Amniotic stem cell (primary cell): ENCODE measurements around the gene KRTAP5-2.
"Not testable (repeated sequence)": the region's sequence is repeated elsewhere in the genome, so short reads cannot be mapped to it uniquely, and the experiment has no call there.

ENCODE experiments used
- DNase-seq: peaks from one replicate; lab custom pipeline; 2025; lab: John Stamatoyannopoulos, UW

The KRTAP5-2 gene

GRCh38 chr11:1597994-1598380 lies at the start of gene KRTAP5-2:
Gene KRTAP5-2, minus strand, starts transcription at chr11:1598294. Its CDS starts 44 bp downstream, at chr11:1598250.
- no peak for DNase-seq

DNA sequence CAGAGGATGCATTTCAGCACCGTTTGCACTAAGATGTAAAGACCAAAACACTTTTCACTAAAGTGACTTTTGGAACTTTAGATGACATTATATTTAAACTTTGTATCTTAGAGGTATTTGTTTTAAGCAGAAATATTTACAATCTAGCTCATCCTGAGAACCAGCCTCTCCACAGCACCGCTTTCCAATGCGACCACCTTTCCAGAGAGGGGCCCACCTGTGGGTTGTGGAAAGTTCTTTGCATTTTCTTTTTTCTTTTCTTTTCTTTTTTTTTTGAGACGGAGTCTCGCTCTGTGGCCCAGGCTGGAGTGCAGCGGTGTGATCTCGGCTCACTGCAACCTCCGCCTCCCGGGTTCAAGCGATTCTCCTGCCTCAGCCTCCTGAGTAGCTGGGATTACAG lies 48.4 kb upstream of the KRTAP5-2 start:
- DNase-seq, result not testable (repeated sequence)

DNA sequence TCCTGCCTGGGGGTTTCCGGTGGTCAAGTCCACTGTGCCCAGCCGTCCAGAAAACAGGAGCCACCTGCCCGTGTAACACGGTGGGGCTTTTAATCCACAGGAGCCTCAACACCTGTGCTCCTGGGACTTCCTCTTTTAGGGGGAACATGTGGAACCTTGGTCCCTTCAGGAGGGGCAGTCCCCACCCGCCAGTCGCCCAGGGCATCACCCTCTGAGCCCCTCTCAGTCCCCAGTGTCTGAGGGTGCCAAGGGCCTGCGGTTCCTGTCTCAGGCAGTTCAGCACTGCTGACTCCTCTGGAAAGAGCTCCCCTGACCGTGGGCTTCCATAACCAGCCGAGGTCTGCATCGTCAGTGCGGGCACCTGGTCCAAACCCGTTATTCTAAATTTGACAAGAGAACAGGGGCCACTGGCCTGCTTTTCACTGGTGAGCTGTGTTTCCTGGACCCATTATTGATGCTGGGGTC lies 47.3 kb upstream of the KRTAP5-2 start:
- no peak for DNase-seq

DNA sequence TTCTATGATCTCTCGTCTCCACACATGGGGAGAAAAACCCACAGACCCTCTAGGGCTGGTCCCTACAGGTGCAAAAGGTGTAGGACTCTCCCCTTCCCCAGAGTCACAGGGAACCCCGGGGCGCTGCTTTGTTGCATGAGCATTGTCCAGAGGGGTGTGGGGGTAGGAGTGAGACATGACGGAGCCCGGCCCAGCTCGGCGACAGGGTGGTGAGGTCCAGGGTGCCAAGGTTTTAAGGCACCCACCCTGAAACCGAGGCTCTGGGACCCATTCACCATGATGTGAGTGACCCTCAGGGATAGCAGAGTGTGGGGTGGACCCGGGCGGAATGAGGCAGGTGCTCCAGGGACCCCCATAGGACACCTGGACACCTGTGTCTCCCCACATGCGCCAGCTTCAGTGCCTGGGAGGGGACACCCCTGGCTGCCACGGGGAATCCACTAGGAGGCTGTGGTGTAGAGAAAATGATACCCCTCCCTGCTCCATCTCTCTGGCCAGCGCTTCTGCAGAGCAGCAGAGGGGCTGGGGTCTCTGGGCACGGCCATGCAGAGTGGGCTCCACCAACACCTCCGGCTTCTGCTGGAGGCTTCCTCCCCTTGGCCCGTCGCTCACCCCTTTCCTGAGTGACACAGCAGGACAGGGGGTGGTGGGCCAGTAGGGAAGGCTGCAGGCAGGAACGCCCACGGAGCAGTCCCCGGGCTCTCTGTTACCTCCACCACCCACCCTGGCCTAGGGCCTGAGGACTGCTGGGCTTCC lies 46.7 kb upstream of the KRTAP5-2 start:
- DNase-seq, result no peak

DNA sequence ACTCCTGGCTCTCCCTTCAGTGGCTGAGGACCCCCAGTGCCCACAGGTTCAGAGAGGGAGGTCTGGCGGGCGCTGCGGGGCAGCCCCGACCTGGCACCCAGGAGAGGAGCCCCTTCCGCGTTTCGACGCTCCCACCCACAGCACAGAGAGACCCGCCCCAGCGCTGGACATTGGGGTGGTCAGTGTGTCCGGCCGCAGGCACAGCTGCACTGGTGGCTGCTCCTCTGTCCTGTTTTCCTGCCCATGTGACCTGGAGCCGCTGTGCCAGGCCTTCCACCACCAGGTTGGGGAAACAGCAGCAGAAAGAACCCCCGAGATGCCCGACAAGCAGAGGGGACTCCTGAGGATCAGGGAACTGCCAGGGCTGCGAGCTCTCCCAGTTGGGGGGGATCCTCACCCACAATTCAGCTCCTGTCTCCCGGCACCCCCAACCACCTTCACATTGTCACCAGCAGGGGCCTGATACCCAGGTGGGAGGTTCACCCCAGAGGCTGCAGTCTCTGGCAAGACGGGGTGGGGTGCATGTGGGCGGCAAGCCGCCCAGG lies 45.1 kb upstream of the KRTAP5-2 start:
- no peak for DNase-seq

- DNase-seq, result no peak
These were observed 44.4 kb upstream of the KRTAP5-2 start for GRCh38 chr11:1642288-1643145.

- DNase-seq, result no peak
These were observed 43.0 kb upstream of the KRTAP5-2 start for GRCh38 chr11:1641096-1641495.

DNA sequence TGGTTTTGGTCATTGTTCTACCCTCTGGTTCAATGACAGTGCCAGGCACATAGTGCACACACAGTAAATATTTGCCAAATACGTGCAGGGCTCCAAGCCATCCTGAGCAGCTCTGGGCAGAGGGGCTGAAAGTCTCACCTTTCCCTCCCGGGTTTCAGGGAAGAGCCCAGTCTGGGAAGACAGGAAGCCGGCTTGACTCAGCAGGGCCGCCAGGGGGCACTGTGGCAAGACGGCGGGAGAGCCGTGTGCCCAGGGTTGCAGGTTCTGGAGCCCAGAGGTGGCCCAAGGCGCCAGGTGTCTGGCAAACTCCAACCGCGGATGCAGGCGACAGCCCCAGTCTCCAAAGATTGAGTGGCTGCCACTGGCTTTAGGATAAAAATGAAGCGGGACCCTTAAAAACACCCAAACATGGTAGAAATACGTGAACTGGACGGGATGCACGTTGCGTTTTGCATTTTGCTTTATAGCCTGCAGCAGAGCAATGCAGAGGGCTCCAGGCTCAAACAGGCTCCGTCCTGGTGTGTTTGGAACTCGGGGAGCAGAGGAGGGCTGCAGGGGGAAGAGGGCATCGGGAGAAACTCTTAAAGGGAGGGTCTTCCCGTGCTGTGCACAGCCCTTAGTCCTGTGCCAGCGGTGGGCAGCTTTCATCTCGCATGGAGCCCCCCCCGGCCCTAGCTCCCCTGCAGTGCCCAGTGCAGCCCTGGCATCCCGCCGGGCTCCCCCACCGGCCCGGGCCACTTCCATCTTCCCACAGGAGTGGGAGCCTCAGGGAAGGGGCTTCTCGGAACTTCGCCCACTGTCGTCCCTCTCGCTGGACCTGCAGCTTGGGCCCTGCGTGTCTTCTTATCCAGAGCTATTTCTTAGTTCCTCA lies 42.2 kb upstream of the KRTAP5-2 start:
- DNase-seq, result no peak

DNA sequence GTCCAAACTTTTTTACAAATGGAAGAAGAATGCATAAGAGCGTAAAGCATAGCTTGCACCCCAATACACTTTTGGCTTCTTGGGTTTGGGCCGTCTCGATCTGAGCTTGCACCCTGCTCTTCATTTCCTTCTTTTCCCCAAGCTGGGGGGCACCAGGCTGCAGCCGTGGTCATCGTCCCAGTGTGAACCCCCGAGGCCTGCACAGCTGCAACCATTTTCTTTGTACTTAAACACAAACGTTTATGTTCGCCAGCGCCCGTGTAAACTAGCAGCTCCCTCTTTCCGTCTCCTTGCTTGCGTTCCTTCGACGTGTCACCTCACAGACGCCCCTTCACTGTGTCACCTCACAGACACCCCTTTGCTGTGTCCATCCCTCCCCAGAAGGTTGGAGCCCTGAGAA lies 41.6 kb upstream of the KRTAP5-2 start:
- DNase-seq, result no peak

DNA sequence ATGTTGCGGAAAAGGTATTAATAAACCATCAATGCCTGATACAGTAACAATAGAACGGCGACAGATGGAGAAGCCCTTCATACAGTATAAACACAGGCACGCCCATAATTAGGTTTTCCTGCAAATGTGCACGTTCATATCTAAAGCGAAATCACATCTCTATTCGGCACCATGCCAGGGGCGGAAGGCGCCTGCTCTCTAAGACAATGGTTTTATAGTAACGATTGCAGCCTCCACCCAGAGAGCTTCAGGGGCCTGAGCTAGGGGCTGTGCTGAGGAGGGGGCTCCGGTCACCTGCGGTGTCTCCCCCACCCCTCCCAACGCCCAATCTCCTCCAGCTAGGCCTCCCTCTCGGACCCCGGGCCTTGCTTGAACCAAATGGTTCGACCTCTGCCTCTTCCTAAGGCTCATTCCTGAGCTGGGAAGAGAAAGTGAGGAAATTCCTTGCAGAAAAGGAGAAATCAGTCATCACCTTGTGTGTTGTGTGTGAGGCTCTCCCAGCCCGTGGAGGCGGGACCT lies 41.1 kb upstream of the KRTAP5-2 start:
- no peak for DNase-seq

DNA sequence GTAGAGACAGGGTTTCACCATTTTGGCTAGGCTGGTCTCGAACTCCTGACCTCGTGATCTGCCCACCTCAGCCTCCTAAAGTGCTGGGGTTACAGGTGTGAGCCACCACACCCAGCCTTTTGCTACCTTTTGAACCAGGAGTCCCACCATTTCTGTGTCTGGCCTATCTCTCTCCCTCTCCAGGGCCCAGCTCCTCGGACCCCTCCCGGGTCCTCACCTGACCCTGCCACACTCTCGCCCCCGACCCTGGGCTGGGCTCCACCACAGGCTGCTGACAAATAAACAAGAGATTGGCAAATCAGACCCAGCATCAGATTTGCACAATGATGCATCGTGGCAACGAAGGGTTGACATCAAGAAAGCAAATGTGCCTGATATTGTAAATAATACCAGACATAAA lies 40.2 kb upstream of the KRTAP5-2 start:
- no peak for DNase-seq

GRCh38 chr11:1637628-1638027 lies 39.5 kb upstream of the KRTAP5-2 start:
- DNase-seq, result no peak

DNA sequence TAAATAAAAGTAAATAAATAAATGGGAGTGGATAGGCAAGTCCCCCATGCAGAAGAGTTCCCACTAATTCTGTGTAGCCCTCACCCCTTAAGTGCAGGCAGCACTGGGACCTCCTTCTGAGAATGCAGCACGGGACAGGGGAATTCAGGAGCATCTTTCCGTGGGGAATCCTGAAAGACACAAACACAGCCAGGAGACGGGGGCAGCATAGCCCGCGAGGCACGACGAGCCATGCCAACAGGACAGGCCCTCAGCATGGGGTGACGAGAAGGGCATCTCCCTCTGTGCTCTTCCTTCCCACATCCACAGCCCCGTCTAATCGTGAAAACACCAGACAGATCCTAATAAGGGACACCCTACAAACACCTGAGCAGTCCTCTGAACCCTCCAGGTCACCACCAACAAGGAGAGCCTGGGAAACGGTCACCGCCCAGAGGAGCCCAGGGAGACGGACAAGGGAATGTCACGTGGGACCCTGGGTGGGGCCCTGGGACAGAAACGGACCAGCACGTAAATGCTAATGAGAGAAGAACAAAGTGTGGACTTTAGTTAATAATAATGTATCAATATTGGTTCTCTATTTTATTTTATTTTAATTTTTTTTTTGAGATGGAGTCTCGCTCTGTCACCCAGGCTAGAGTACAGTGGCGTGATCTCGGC lies 38.3 kb upstream of the KRTAP5-2 start:
- DNase-seq, result no peak

- DNase-seq, result no peak
These were observed 35.8 kb upstream of the KRTAP5-2 start for GRCh38 chr11:1633864-1634263.

DNA sequence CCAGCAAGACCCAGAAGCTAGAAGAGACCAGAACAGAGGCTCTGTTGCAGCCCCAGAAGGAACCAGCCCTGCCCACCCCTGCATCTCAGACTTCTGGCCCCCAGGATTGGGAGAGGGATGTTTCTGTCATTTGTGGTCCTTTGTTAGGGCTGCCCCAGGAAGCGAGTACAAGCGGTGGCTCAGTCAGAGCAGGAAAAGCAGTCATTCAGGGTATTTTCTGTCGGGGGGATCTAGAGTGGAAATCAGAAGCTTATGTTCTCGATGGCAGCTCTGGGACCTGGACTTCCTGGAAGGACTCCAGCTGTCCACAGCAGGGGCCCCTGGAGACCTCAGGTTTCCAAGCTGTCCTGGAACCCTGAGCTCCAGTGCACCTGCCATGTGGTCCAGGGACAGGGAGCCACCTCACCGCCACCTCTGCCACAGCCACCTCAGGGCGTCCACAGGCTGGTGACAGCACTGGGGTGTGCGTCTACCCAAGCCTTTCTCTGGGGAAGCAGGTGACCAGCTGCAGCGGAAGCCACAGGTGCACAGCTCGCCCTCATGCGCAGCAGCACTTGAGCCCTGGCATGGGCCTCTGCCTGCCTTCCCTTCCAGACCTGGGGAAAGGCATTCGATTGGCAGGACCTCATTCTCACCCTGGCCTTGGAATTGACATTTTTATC lies 34.1 kb upstream of the KRTAP5-2 start:
- DNase-seq, result no peak

DNA sequence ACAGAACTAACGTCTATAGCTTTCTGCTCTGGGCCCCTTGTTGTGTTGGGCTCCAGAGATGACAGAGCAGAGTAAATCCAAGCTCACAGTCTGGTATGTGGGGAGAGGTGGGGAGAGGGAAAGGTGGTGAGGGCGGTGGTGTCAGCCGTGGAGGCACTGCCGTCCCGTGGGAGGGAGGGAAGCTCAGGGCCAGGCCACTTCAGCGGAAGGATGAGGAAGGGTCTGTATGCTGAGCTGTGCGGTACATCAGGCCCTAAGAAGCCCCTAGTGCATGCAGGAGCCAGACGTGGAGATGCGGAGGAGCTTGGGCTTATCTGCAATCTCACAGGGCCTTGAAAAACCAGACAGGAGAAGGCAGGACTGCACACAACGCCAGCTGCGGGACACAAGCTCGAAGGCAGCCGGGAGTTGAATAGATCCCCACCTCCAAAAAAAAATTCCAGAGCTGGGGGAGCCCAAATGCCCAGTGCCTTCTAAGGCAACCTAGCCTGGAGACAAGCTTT lies 33.0 kb upstream of the KRTAP5-2 start:
- no peak for DNase-seq

- no peak for DNase-seq
These were observed 32.2 kb upstream of the KRTAP5-2 start for GRCh38 chr11:1630271-1630670.

GRCh38 chr11:1629326-1630185 lies 31.5 kb upstream of the KRTAP5-2 start, which contains the start of gene KRTAP5-5:
Gene KRTAP5-5, plus strand, starts transcription at chr11:1629775. Its CDS starts 66 bp downstream, at chr11:1629841.
- no peak for DNase-seq
